Hematopoietic multipotent progenitor cell treated with erythropoietin and hydrocortisone succinate and interleukin-3 and kit ligand, for 6 days (in vitro differentiated cells): ENCODE measurements around the gene PPP6R3.

Source experiments
- DNase-seq: peaks from one replicate; pipeline ENCODE4 v3.0.0-alpha.2; 2015

Gene PPP6R3

GRCh38 chr11:68570691-68571090, 110.1 kb downstream of the PPP6R3 start:
- DNase-seq, result no peak

- no peak for DNase-seq
These were observed 113.8 kb downstream of the PPP6R3 start for GRCh38 chr11:68574308-68574707.

GRCh38 chr11:68575025-68575665, 114.6 kb downstream of the PPP6R3 start:
- no peak for DNase-seq

- no peak for DNase-seq
These were observed 118.9 kb downstream of the PPP6R3 start for GRCh38 chr11:68579455-68579854.

- no peak for DNase-seq
These were observed 120.9 kb downstream of the PPP6R3 start for GRCh38 chr11:68581439-68581838.

- no peak for DNase-seq
These were observed 121.3 kb downstream of the PPP6R3 start for GRCh38 chr11:68581901-68582300.

- no peak for DNase-seq
These were observed 122.0 kb downstream of the PPP6R3 start for GRCh38 chr11:68582416-68583040.

GRCh38 chr11:68583041-68583446, 122.5 kb downstream of the PPP6R3 start:
- no peak for DNase-seq

GRCh38 chr11:68584097-68584496, 123.5 kb downstream of the PPP6R3 start:
- DNase-seq, result peak; percentile 80

GRCh38 chr11:68584991-68585524, 124.5 kb downstream of the PPP6R3 start:
- DNase-seq, result peak; percentile 9

- DNase-seq, result no peak
These were observed 129.1 kb downstream of the PPP6R3 start for GRCh38 chr11:68589547-68590216.

- no peak for DNase-seq
These were observed 131.2 kb downstream of the PPP6R3 start for GRCh38 chr11:68591719-68592118.

GRCh38 chr11:68593441-68593840, 132.9 kb downstream of the PPP6R3 start:
- DNase-seq, result no peak

- DNase-seq, result no peak
These were observed 133.6 kb downstream of the PPP6R3 start for GRCh38 chr11:68594123-68594522.

GRCh38 chr11:68596231-68596630, 135.7 kb downstream of the PPP6R3 start:
- DNase-seq, result no peak

- no peak for DNase-seq
These were observed 138.5 kb downstream of the PPP6R3 start for GRCh38 chr11:68598816-68599653.

- no peak for DNase-seq
These were observed 140.6 kb downstream of the PPP6R3 start for GRCh38 chr11:68601147-68601546.

GRCh38 chr11:68609761-68610160, 149.2 kb downstream of the PPP6R3 start:
- no peak for DNase-seq

GRCh38 chr11:68610452-68611116, 150.0 kb downstream of the PPP6R3 start:
- peak; percentile 35 for DNase-seq

GRCh38 chr11:68615657-68616056, 155.1 kb downstream of the PPP6R3 start:
- DNase-seq, result no peak

- DNase-seq, result no peak
These were observed 157.6 kb downstream of the PPP6R3 start for GRCh38 chr11:68617925-68618809.
